ENCODE results near the gene TTC3.
"Not testable (repeated sequence)": the region's sequence is repeated elsewhere in the genome, so short reads cannot be mapped to it uniquely, and the experiment has no call there.

The TTC3 gene

GRCh38 chr21:37072988-37073416, at the start of gene TTC3, which contains the start of gene PIGP:
TSS of gene TTC3 (plus strand) at chr21:37073254. CDS start at chr21:37087258, 14,004 bp downstream.
TSS of gene PIGP (minus strand) at chr21:37073071. CDS start at chr21:37072515, 556 bp downstream.
- DNase-seq, result peak; percentile 33

GRCh38 chr21:37026499-37026898, 46.6 kb upstream of the TTC3 start:
- DNase-seq, result no peak

GRCh38 chr21:37028570-37028969, 44.5 kb upstream of the TTC3 start:
- DNase-seq, result no peak

GRCh38 chr21:37030864-37031263, 42.2 kb upstream of the TTC3 start:
- no peak for DNase-seq

GRCh38 chr21:37032293-37032692, 40.8 kb upstream of the TTC3 start:
- no peak for DNase-seq

GRCh38 chr21:37032877-37033471, 40.1 kb upstream of the TTC3 start:
- no peak for DNase-seq

- DNase-seq, result not testable (repeated sequence)
Observed at GRCh38 chr21:37034394-37034793, 38.7 kb upstream of the TTC3 start.

- DNase-seq, result no peak
Observed at GRCh38 chr21:37036177-37036576, 36.9 kb upstream of the TTC3 start.

- no peak for DNase-seq
Observed at GRCh38 chr21:37039411-37040075, 33.5 kb upstream of the TTC3 start.

- DNase-seq, result no peak
Observed at GRCh38 chr21:37040212-37040611, 32.8 kb upstream of the TTC3 start.

GRCh38 chr21:37041706-37042271, 31.3 kb upstream of the TTC3 start:
- DNase-seq, result no peak

GRCh38 chr21:37043818-37044217, 29.2 kb upstream of the TTC3 start:
- no peak for DNase-seq

- no peak for DNase-seq
Observed at GRCh38 chr21:37044643-37045042, 28.4 kb upstream of the TTC3 start.

- no peak for DNase-seq
Observed at GRCh38 chr21:37045149-37045548, 27.9 kb upstream of the TTC3 start.

- DNase-seq, result no peak
Observed at GRCh38 chr21:37045556-37045955, 27.5 kb upstream of the TTC3 start.

- no peak for DNase-seq
Observed at GRCh38 chr21:37047079-37047478, 26.0 kb upstream of the TTC3 start.

- DNase-seq, result not testable (repeated sequence)
Observed at GRCh38 chr21:37049741-37050140, 23.3 kb upstream of the TTC3 start.

GRCh38 chr21:37055271-37055855, 17.7 kb upstream of the TTC3 start:
- DNase-seq, result no peak

- no peak for DNase-seq
Observed at GRCh38 chr21:37057614-37058013, 15.4 kb upstream of the TTC3 start.

- DNase-seq, result no peak
Observed at GRCh38 chr21:37058261-37058660, 14.8 kb upstream of the TTC3 start.

- no peak for DNase-seq
Observed at GRCh38 chr21:37059181-37059580, 13.9 kb upstream of the TTC3 start.

- DNase-seq, result peak; percentile 93
Observed at GRCh38 chr21:37060296-37060695, 12.8 kb upstream of the TTC3 start.

- no peak for DNase-seq
Observed at GRCh38 chr21:37061926-37062592, 11.0 kb upstream of the TTC3 start.

- no peak for DNase-seq
Observed at GRCh38 chr21:37062593-37062935, 10.5 kb upstream of the TTC3 start.
